Kidney (tissue), 14 donors: ENCODE data around the gene CSPG4. TPM values are rescaled to one million over a fixed set of nuclear protein-coding genes. Genes with fewer than 3 reads are reported as not detected.

Source experiments
- DNase-seq, 5 donors: peaks; one replicate each; pipeline ENCODE4 v3.0.0-alpha.2; 2013 to 2020
- FAIRE-seq: peaks from 2 replicates; lab custom pipeline; 2012; peaks lifted over from hg19 to GRCh38; lab: Jason Lieb, UNC
- H3K27ac ChIP-seq, 2 donors: one replicate each; pipeline ENCODE4 v1.7.0; 2013; ENCODE audit warnings: low read depth in 2 of 2, low read length in 2 of 2, inconsistent platforms in 1 of 2
- H3K27me3 ChIP-seq: one replicate; pipeline ENCODE4 v1.7.1; 2013; ENCODE audit warnings: low read length, inconsistent platforms; ENCODE audit not compliant: control insufficient read depth, insufficient read depth
- H3K36me3 ChIP-seq, 3 donors: one replicate each; pipeline versions ENCODE4 v1.7.0 to v1.7.1; 2013; ENCODE audit warnings: low read length in 3 of 3, control low read depth in 1 of 3, inconsistent platforms in 1 of 3; ENCODE audit not compliant: insufficient read depth in 3 of 3, control insufficient read depth in 2 of 3
- H3K4me1 ChIP-seq, 3 donors: one replicate each; pipeline versions ENCODE4 v1.7.0 to v1.7.1; 2013; ENCODE audit warnings: low read length in 3 of 3, inconsistent platforms in 1 of 3, low read depth in 1 of 3; ENCODE audit not compliant: control insufficient read depth in 2 of 3, insufficient read depth in 2 of 3
- H3K4me3 ChIP-seq, 3 donors: one replicate each; pipeline versions ENCODE4 v1.7.0 to v1.8.1; 2013; ENCODE audit warnings: low read length in 3 of 3, control low read depth in 1 of 3, inconsistent platforms in 1 of 3
- H3K9ac ChIP-seq, 3 donors: one replicate each; pipeline versions ENCODE4 v1.7.0 to v1.7.1; 2013; ENCODE audit warnings: low read length in 3 of 3, control low read depth in 1 of 3, inconsistent platforms in 1 of 3
- H3K9me3 ChIP-seq, 3 donors: one replicate each; pipeline versions ENCODE4 v1.7.0 to v1.7.1; 2013; ENCODE audit warnings: low read length in 3 of 3, control low read depth in 1 of 3, inconsistent platforms in 1 of 3; ENCODE audit not compliant: control insufficient read depth in 2 of 3, insufficient read depth in 1 of 3
- CTCF ChIP-seq: IDR thresholded peaks from 3 replicates; pipeline ENCODE4 v1.5.1; 2012; ENCODE audit warnings: mild to moderate bottlenecking, moderate library complexity, borderline replicate concordance; ENCODE audit not compliant: insufficient read depth; ENCODE audit errors: extremely low read depth
- intact Hi-C: fragments of 100-400 bp; cut with DNase I; formaldehyde crosslinking; loops from one replicate; pipeline ENCODE4 v1.11.1; 2022
- polyA plus RNA-seq: library from polyadenylated mRNA; stranded (reverse); fragments of 350-450 nt; fragmentation: Illumina TruSeq; extraction: RNeasy Lipid Tissue Mini Kit (QIAGEN cat#74804); gene quantifications from one replicate; pipeline ENCODE4 v1.2.3, GENCODE V29; 2014; ENCODE audit warnings: low read depth, low replicate concordance; ENCODE audit not compliant: insufficient read depth
- total RNA-seq: library from RNA; stranded (reverse); fragmentation: NEBNext Ultra II Directional; extraction: Animal tissue kit (Norgen Biotek cat#: 25700); gene quantifications from one replicate; pipeline ENCODE4 v1.2.1, GENCODE V29; 2021
- donor health status: control.
- donor health status: control.
- donor health status: control.
- donor health status: control.
- donor health status: control.
- donor health status: DM: yes; HTN: yes; CAD: no.
- donor health status: Normal renal cell carcinoma (clear cell type).

Gene CSPG4
- total and polyA plus RNA-seq, 2 donors from 2014 or later = 4.4 to 30.7 TPM

GRCh38 chr15:75677465-75678323 is 35.0 kb downstream of the CSPG4 start:
- intact Hi-C loops = no loop called here
- Histone ChIP-seq H3K4me3 (no peak overlapping the region), H3K36me3 (no peaks in the 10 kb centered on the region), H3K9me3 (no peaks in the 10 kb centered on the region), H3K27me3 (no peaks in the 10 kb centered on the region), H3K27ac (no peak overlapping the region), H3K4me1 (peaks cover 0 to 16% (median under 1%) of the 10 kb centered on the region in 3 donors), H3K9ac (no peak overlapping the region)
- no peak for TF ChIP-seq CTCF
- FAIRE-seq = no peak
- DNase-seq = no peak

- Histone ChIP-seq H3K36me3 (no peaks in the 10 kb centered on the region), H3K4me3 (no peak overlapping the region), H3K9me3 (no peaks in the 10 kb centered on the region), H3K27ac (no peak overlapping the region), H3K9ac (no peak overlapping the region), H3K4me1 (peaks cover 0 to 16% (median 3%) of the 10 kb centered on the region in 3 donors), H3K27me3 (no peaks in the 10 kb centered on the region)
- intact Hi-C loops = no loop called here
- no peak for DNase-seq
- no peak for TF ChIP-seq CTCF
- no peak for FAIRE-seq
Measured at GRCh38 chr15:75676688-75677464, 35.8 kb downstream of the CSPG4 start.

- TF ChIP-seq CTCF = no peak
- intact Hi-C loops = no loop called here
- Histone ChIP-seq H3K36me3 (no peaks in the 10 kb centered on the region), H3K9me3 (no peaks in the 10 kb centered on the region), H3K9ac (no peak overlapping the region), H3K4me1 (peaks cover 0 to 16% (median 3%) of the 10 kb centered on the region in 3 donors), H3K27me3 (no peaks in the 10 kb centered on the region), H3K4me3 (no peak overlapping the region), H3K27ac (no peak overlapping the region)
- DNase-seq (no peak), FAIRE-seq (no peak)
Measured at GRCh38 chr15:75675579-75676404, 36.9 kb downstream of the CSPG4 start.
